MCF 10A (cell line): Measurements from ENCODE around the gene BARHL2. TPM values are rescaled to one million over a fixed set of nuclear protein-coding genes. Genes with fewer than 3 reads are reported as not detected.

Experiments
- BruUV-seq: library from RNA; stranded (reverse); fragments of 400-500 nt; replicated peaks from 2 replicates; lab custom pipeline; 2021; lab: Mats Ljungman, UMichigan
- CTCF ChIA-PET: fragments of 300-600 bp; sonication (Branson Sonifier 250); formaldehyde crosslinking; extraction: SDS; loops from one replicate; lab custom pipeline; 2021; ENCODE audit warnings: antibody characterized with exemption, inconsistent platforms; lab: Yijun Ruan, JAX
- POLR2A ChIA-PET: fragments of 300-600, 350-650 bp; sonication (Branson Sonifier 250); formaldehyde crosslinking; extraction: SDS; loops from one replicate; lab custom pipeline; 2020; ENCODE audit warnings: antibody characterized with exemption, inconsistent platforms; lab: Yijun Ruan, JAX
- DNase-seq: peaks from one replicate; pipeline ENCODE4 v3.0.0-alpha.2; 2018; ENCODE audit not compliant: unreplicated experiment
- H3K27ac Mint-ChIP-seq: one replicate; pipeline ENCODE4 v1.8.0; 2022; ENCODE audit warnings: mild to moderate bottlenecking, low read depth, mixed read lengths; ENCODE audit not compliant: unreplicated experiment
- H3K27me3 Mint-ChIP-seq: one replicate; pipeline ENCODE4 v1.8.0; 2022; ENCODE audit warnings: mixed read lengths; ENCODE audit not compliant: insufficient read depth, unreplicated experiment
- H3K36me3 Mint-ChIP-seq: one replicate; pipeline ENCODE4 v1.8.0; 2022; ENCODE audit warnings: mild to moderate bottlenecking, moderate library complexity, mixed read lengths; ENCODE audit not compliant: insufficient read depth, unreplicated experiment
- H3K4me1 Mint-ChIP-seq: one replicate; pipeline ENCODE4 v1.8.0; 2022; ENCODE audit warnings: mixed read lengths; ENCODE audit not compliant: insufficient read depth, unreplicated experiment
- H3K4me3 Mint-ChIP-seq: one replicate; pipeline ENCODE4 v1.8.0; 2022; ENCODE audit warnings: mild to moderate bottlenecking, moderate library complexity, mixed read lengths; ENCODE audit not compliant: unreplicated experiment
- H3K9me3 Mint-ChIP-seq: one replicate; pipeline ENCODE4 v1.8.0; 2022; ENCODE audit warnings: mixed read lengths; ENCODE audit not compliant: unreplicated experiment
- intact Hi-C: fragments of 100-400 bp; cut with micrococcal nuclease; formaldehyde crosslinking; loops from 2 replicates; pipeline ENCODE4 v1.14.1; 2022
- total RNA-seq: library from RNA; stranded (reverse); gene quantifications from 2 replicates; pipeline ENCODE4 v1.2.3, GENCODE V29; 2022
- TF ChIP-seq, protein P1 (sequence below): fragments of 200-600 bp; IDR thresholded peaks from one replicate; pipeline ENCODE4 v1.8.0; 2022; ENCODE audit warnings: antibody characterized with exemption, mild to moderate bottlenecking; ENCODE audit not compliant: unreplicated experiment

Gene BARHL2
- total RNA-seq, 1 experiment from 2014 or later, result not detected

- H3K36me3 Mint-ChIP-seq, result no peaks in the 10 kb centered on the region
- CTCF ChIA-PET, result interaction anchor here (0.7 kb wide), 1 partner anchor 284 kb away, joined by 5 read pairs; no protein-coding TSS in a partner anchor
- DNase-seq, result no peak
- TF ChIP-seq, protein P1, sequence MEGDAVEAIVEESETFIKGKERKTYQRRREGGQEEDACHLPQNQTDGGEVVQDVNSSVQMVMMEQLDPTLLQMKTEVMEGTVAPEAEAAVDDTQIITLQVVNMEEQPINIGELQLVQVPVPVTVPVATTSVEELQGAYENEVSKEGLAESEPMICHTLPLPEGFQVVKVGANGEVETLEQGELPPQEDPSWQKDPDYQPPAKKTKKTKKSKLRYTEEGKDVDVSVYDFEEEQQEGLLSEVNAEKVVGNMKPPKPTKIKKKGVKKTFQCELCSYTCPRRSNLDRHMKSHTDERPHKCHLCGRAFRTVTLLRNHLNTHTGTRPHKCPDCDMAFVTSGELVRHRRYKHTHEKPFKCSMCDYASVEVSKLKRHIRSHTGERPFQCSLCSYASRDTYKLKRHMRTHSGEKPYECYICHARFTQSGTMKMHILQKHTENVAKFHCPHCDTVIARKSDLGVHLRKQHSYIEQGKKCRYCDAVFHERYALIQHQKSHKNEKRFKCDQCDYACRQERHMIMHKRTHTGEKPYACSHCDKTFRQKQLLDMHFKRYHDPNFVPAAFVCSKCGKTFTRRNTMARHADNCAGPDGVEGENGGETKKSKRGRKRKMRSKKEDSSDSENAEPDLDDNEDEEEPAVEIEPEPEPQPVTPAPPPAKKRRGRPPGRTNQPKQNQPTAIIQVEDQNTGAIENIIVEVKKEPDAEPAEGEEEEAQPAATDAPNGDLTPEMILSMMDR, result no peak
- no TSS peak for BruUV-seq
- no peaks in the 10 kb centered on the region for H3K9me3 Mint-ChIP-seq
- no peak overlapping the region for H3K27ac Mint-ChIP-seq
- peaks cover 31% of the 10 kb centered on the region for H3K27me3 Mint-ChIP-seq
- H3K4me3 Mint-ChIP-seq, result no peak overlapping the region
- intact Hi-C loops, result no loop called here
- POLR2A ChIA-PET, result no interaction called here
- peaks cover under 1% of the 10 kb centered on the region for H3K4me1 Mint-ChIP-seq
These were observed 1.6 kb upstream of the BARHL2 start for GRCh38 chr1:90718411-90719329.

- Mint-ChIP-seq H3K9me3 (no peaks in the 10 kb centered on the region), H3K36me3 (peaks cover under 1% of the 10 kb centered on the region), H3K27ac (no peak overlapping the region), H3K4me1 (peaks cover 6% of the 10 kb centered on the region), H3K4me3 (no peak overlapping the region), H3K27me3 (peaks cover 39% of the 10 kb centered on the region)
- intact Hi-C loops, result no loop called here
- POLR2A ChIA-PET, result no interaction called here
- BruUV-seq, result no TSS peak
- TF ChIP-seq, protein P1, result no peak
- CTCF ChIA-PET, result no interaction called here
- DNase-seq, result no peak
These were observed 736 bp upstream of the BARHL2 start for GRCh38 chr1:90717665-90718410.

- POLR2A ChIA-PET, result no interaction called here
- Mint-ChIP-seq H3K9me3 (no peaks in the 10 kb centered on the region), H3K27ac (no peak overlapping the region), H3K36me3 (peaks cover 5% of the 10 kb centered on the region), H3K27me3 (peaks cover 45% of the 10 kb centered on the region), H3K4me1 (peaks cover 6% of the 10 kb centered on the region), H3K4me3 (no peak overlapping the region)
- intact Hi-C loops, result no loop called here
- TF ChIP-seq, protein P1, result no peak
- CTCF ChIA-PET, result no interaction called here
- no TSS peak for BruUV-seq
- no peak for DNase-seq
These were observed 208 bp upstream of the BARHL2 start for GRCh38 chr1:90717356-90717664.

DNA sequence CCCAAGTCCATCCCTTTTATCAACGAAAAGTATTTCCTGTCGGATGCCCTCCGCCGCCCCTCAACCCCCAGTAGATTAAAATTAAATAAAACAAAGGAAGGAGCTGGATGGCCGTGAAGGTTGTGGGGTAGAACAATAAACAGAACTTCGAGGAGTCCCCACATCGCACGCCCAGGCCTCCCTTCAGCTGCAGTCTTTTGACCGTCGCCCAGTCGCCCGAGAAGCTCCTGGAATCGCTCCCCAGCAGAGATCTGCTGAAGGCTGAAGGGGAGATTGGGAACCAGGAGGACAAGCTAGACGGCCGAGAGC is 905 bp downstream of the BARHL2 start:
- Mint-ChIP-seq H3K4me3 (no peak overlapping the region), H3K27ac (no peak overlapping the region), H3K36me3 (peaks cover 5% of the 10 kb centered on the region), H3K9me3 (no peaks in the 10 kb centered on the region), H3K4me1 (peaks cover 6% of the 10 kb centered on the region), H3K27me3 (peaks cover 56% of the 10 kb centered on the region)
- DNase-seq, result no peak
- ChIA-PET CTCF (interaction anchor here (0.7 to 1.6 kb wide), 3 partner anchors 8 to 1599 kb away, joined by 3 to 4 read pairs (median 3); no protein-coding TSS in a partner anchor), POLR2A (interaction anchor here (0.7 kb wide), 1 partner anchor 124 kb away, joined by 3 read pairs; no protein-coding TSS in a partner anchor)
- intact Hi-C loops, result no loop called here
- TF ChIP-seq, protein P1, result no peak
- no TSS peak for BruUV-seq
